SK-N-MC (cell line): ENCODE data around the gene OPRD1.

Experiments used
- EZH2 ChIP-seq: fragments of 200-600 bp; sonication (generic); IDR thresholded peaks from one replicate; pipeline ENCODE4 v1.6.1; 2017; ENCODE audit warnings: antibody characterized with exemption
- FOXP2 ChIP-seq: optimal IDR thresholded peaks from 2 replicates; pipeline ENCODE3; 2011; ENCODE audit warnings: mild to moderate bottlenecking, moderate library complexity; ENCODE audit not compliant: insufficient read depth; ENCODE audit errors: extremely low read length, control extremely low read depth
- POLR2AphosphoS5 ChIP-seq: IDR thresholded peaks from 2 replicates; pipeline ENCODE4 v1.6.1; 2012; ENCODE audit warnings: mild to moderate bottlenecking, low read depth, low read length, borderline replicate concordance

- TF ChIP-seq EZH2 (no peak), FOXP2 (no peak), POLR2AphosphoS5 (no peak)
Measured at GRCh38 chr1:28845786-28846543, 34.0 kb downstream of the OPRD1 start.
